ENCODE results near the gene UFD1.

DNA sequence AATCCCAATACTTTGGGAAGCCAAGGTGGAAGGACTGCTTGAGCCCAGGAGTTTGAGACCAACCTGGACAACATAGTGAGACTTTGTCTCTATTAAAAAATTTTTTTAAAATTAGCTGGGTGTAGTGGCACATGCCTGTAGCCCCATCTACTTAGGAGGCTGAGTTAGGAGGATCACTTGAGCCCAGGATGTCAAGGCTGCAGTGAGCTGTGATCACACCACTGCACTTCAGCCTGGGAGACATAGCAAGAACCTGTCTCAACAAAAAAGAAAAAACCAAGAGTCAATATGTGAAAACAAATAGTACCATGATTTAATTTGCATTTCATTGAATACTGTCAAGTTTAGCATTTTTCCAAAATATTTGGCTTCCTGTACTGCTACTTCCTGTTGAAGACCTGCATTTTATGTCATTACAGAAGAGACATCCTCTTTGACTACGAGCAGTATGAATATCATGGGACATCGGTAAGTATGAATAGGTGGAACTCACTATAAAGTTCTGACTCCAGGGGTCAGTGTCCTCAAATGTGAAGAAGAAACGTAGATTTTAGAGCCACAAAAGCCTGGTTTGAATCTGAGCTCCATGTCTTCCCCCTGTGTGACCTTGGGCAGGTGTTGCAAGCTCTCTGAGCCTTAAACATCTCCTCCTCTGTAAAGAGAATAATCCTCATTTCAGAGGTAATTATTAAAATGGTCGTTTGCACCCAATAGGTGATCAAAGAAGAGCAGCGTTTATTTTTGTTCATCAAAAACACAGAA, 16.8 kb upstream of the UFD1 start:
- TF ChIP-seq, protein P1, sequence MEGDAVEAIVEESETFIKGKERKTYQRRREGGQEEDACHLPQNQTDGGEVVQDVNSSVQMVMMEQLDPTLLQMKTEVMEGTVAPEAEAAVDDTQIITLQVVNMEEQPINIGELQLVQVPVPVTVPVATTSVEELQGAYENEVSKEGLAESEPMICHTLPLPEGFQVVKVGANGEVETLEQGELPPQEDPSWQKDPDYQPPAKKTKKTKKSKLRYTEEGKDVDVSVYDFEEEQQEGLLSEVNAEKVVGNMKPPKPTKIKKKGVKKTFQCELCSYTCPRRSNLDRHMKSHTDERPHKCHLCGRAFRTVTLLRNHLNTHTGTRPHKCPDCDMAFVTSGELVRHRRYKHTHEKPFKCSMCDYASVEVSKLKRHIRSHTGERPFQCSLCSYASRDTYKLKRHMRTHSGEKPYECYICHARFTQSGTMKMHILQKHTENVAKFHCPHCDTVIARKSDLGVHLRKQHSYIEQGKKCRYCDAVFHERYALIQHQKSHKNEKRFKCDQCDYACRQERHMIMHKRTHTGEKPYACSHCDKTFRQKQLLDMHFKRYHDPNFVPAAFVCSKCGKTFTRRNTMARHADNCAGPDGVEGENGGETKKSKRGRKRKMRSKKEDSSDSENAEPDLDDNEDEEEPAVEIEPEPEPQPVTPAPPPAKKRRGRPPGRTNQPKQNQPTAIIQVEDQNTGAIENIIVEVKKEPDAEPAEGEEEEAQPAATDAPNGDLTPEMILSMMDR (IDR thresholded peaks at IDR 0.05) = peak in 2 of 7 experiments; percentile 14 to 33
- TF ChIP-seq POLR2A (IDR thresholded peaks at IDR 0.05) = no peak
- TF ChIP-seq EP300 (IDR thresholded peaks at IDR 0.05) = no peak
